ENCODE data around the gene NUP43.
A peak's percentile ranks its signal among the peaks of the same experiment; 100 is the strongest.
"Not testable (repeated sequence)": the region's sequence is repeated elsewhere in the genome, so short reads cannot be mapped to it uniquely, and the experiment has no call there.

The NUP43 gene

DNA sequence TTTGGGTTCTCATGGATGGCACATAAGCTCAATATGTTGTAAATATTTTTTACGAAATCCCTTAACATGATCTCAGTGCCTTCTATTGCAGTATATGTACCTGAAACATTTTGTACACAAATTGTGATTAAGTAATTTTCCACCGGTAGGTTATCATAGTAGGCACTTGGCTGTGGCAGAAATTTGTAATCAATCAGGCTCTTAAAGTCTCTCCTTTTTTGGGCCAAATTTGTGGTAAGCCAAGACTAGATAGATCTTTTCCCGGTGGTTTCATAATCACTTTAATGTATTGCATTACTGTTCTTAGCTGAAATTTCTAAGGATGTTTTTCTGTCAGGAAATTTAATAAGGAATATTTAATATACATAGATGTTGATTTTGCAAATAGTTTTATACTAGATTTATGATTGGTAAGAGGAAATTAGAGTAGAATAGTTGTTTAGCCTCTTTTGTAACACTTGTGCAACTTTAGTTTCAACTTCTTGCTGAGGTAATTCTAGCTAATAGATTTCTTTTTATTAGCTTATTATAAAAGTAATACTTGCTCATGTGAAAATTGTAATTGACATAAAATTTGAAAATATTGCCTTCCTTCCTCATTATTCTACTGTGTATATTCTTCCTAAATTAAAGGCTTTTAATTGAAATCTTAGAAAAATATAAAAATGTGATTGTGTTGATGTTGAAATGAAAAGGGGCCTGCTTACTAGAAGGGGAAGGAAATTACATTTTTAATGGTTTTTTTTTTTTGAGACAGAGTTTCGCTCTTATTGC, 6.5 kb upstream of the NUP43 start:
- peaks cover 12% of the 10 kb centered on the region for H4K20me1 ChIP-seq (ENCODE audit: insufficient read depth)
- H2AFZ ChIP-seq (ENCODE audit: low read depth), result no peak overlapping the region
- TF ChIP-seq, protein P1, sequence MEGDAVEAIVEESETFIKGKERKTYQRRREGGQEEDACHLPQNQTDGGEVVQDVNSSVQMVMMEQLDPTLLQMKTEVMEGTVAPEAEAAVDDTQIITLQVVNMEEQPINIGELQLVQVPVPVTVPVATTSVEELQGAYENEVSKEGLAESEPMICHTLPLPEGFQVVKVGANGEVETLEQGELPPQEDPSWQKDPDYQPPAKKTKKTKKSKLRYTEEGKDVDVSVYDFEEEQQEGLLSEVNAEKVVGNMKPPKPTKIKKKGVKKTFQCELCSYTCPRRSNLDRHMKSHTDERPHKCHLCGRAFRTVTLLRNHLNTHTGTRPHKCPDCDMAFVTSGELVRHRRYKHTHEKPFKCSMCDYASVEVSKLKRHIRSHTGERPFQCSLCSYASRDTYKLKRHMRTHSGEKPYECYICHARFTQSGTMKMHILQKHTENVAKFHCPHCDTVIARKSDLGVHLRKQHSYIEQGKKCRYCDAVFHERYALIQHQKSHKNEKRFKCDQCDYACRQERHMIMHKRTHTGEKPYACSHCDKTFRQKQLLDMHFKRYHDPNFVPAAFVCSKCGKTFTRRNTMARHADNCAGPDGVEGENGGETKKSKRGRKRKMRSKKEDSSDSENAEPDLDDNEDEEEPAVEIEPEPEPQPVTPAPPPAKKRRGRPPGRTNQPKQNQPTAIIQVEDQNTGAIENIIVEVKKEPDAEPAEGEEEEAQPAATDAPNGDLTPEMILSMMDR (conservative IDR thresholded peaks at IDR 0.05; ENCODE audit: low read depth, low read length), result no peak
- no peaks in the 10 kb centered on the region for H3K27me3 ChIP-seq (ENCODE audit: insufficient read depth, low read depth)
- peaks cover 28% of the 10 kb centered on the region for H3K4me1 ChIP-seq (ENCODE audit: low read depth, poor library complexity, severe bottlenecking)
- no peak overlapping the region for H3K4me3 ChIP-seq (IDR thresholded peaks at IDR 0.05; ENCODE audit: insufficient read depth, low read depth, low read length)
- peaks cover 56% of the 10 kb centered on the region for H3K79me2 ChIP-seq (ENCODE audit: insufficient read depth, low read depth)
- no peak overlapping the region for H3K4me2 ChIP-seq
- H3K27ac ChIP-seq, result no peak overlapping the region
- H3K36me3 ChIP-seq (ENCODE audit: insufficient read depth), result no peaks in the 10 kb centered on the region
- H3K9ac ChIP-seq, result no peak overlapping the region

DNA sequence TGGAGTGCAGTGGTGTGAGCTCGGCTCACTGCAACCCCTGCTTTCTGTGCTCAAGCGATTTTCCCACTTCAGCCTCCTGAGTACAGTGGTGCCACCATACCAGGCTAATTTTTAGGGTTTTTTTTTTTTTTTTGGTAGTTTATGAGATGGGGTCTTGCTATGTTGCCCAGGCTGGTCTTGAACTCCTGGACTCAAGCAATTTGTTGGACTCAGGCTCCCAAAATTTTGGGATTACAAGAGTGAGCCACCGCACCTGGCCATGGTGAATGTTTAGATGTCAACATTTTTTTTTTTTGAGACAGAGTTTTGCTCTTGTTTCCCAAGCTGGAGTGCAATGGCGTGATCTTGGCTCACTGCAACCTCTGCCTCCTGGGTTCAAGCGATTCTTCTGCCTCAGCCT, 5.6 kb upstream of the NUP43 start:
- not testable (repeated sequence) for H3K9ac ChIP-seq; H3K27ac ChIP-seq; H3K36me3 ChIP-seq (ENCODE audit: insufficient read depth); H2AFZ ChIP-seq (ENCODE audit: low read depth); H3K4me2 ChIP-seq; H3K27me3 ChIP-seq (ENCODE audit: insufficient read depth, low read depth); H3K4me3 ChIP-seq (IDR thresholded peaks at IDR 0.05; ENCODE audit: insufficient read depth, low read depth, low read length)
- Histone ChIP-seq H3K4me1 (ENCODE audit: low read depth, poor library complexity, severe bottlenecking) (peaks cover 31% of the 10 kb centered on the region), H4K20me1 (ENCODE audit: insufficient read depth) (peaks cover 12% of the 10 kb centered on the region), H3K79me2 (ENCODE audit: insufficient read depth, low read depth) (peaks cover 56% of the 10 kb centered on the region)

GRCh38 chr6:149751239-149751638, 4.9 kb upstream of the NUP43 start:
- Histone ChIP-seq H3K4me1 (ENCODE audit: low read depth, poor library complexity, severe bottlenecking) (peaks cover 36% of the 10 kb centered on the region), H3K4me2 (peak overlapping the region; percentile 82; the same call in 1 of the 2 replicates), H4K20me1 (ENCODE audit: insufficient read depth) (peaks cover 12% of the 10 kb centered on the region), H3K36me3 (ENCODE audit: insufficient read depth) (no peaks in the 10 kb centered on the region), H3K79me2 (ENCODE audit: insufficient read depth, low read depth) (peaks cover 56% of the 10 kb centered on the region), H3K27ac (no peak overlapping the region), H3K27me3 (ENCODE audit: insufficient read depth, low read depth) (no peaks in the 10 kb centered on the region), H3K4me3 (IDR thresholded peaks at IDR 0.05; ENCODE audit: insufficient read depth, low read depth, low read length) (no peak overlapping the region), H3K9ac (no peak overlapping the region), H2AFZ (ENCODE audit: low read depth) (no peak overlapping the region)
- TF ChIP-seq, protein P1 (conservative IDR thresholded peaks at IDR 0.05; ENCODE audit: low read depth, low read length), result no peak

DNA sequence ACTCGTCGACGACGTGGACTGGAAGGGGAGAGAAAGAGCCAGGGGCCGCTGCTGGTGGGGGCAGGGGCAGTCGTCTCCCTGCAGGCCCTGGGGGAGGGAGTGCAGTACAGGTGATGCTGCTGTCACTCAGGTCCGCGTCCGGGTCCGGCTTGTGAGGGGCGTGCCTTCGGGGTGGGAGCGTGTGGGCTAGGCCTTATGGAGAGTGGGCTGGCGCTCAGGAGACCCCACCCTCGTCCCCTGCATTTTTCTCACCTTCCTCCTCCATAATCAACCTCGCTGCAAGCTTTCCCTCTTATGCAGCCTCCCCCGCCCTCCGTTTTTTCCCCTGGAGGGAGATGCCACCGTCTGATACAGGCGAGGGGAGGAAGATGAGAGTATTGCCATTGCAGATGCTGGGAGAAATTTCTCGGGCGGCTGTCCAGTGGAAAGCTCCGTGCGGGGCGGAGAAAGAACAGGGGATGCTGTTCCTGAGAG, 3.8 kb upstream of the NUP43 start:
- Histone ChIP-seq H3K27me3 (ENCODE audit: insufficient read depth, low read depth) (no peaks in the 10 kb centered on the region), H3K36me3 (ENCODE audit: insufficient read depth) (no peaks in the 10 kb centered on the region), H3K4me1 (ENCODE audit: low read depth, poor library complexity, severe bottlenecking) (peaks cover 30% of the 10 kb centered on the region), H3K79me2 (ENCODE audit: insufficient read depth, low read depth) (peaks cover 65% of the 10 kb centered on the region), H3K27ac (peak overlapping the region; percentile 50), H3K4me2 (peak overlapping the region; percentile 82), H2AFZ (ENCODE audit: low read depth) (peak overlapping the region; percentile 91), H3K9ac (peak overlapping the region; percentile 63), H4K20me1 (ENCODE audit: insufficient read depth) (peaks cover 5% of the 10 kb centered on the region; the same call in 1 of the 2 replicates), H3K4me3 (IDR thresholded peaks at IDR 0.05; ENCODE audit: insufficient read depth, low read depth, low read length) (no peak overlapping the region)
- TF ChIP-seq, protein P1 (conservative IDR thresholded peaks at IDR 0.05; ENCODE audit: low read depth, low read length), result no peak

DNA sequence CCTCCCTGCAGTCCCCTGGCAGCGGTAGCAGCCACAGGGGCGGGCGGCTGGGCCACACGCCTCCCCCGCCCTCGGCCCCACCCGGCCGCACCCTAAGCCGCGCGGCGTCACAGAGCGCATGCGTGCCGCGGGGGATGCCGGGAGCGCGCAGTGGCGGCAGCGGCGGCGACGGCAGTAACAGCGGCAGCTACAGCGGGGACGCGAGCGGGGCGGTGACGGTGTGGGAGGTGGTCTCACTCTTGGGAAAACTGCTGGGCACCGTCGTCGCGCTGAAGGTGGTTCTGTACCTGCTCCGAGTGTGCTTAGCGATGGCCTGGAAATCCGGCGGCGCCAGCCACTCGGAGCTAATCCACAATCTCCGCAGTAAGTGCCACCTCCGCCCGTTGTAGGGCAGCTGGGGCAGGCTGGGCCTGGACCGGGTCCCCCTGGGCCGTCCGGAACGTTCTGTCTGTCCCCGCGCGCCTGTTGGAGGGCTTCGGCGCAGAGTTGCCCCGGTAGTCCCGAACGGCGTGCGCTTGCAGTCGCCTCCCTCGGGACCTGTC, 3.3 kb upstream of the NUP43 start, which contains the start of gene PCMT1:
Gene PCMT1, plus strand, starts transcription at position 148 of the 542 bp plus-strand sequence. Its CDS starts 161 bp downstream, at position 309.
- Histone ChIP-seq H3K9ac (peak within 1 kb of the TSS; percentile 63), H4K20me1 (ENCODE audit: insufficient read depth) (peaks cover 5% of the 10 kb centered on the region; the same call in 1 of the 2 replicates), H3K4me3 (IDR thresholded peaks at IDR 0.05; ENCODE audit: insufficient read depth, low read depth, low read length) (no peak within 1 kb of the TSS), H2AFZ (ENCODE audit: low read depth) (peak within 1 kb of the TSS; percentile 91), H3K36me3 (ENCODE audit: insufficient read depth) (no peaks in the 10 kb centered on the region), H3K27me3 (ENCODE audit: insufficient read depth, low read depth) (no peaks in the 10 kb centered on the region), H3K4me2 (peak within 1 kb of the TSS; percentile 82), H3K79me2 (ENCODE audit: insufficient read depth, low read depth) (peaks cover 64% of the 10 kb centered on the region), H3K27ac (peak within 1 kb of the TSS; percentile 50), H3K4me1 (ENCODE audit: low read depth, poor library complexity, severe bottlenecking) (peaks cover 29% of the 10 kb centered on the region)
- TF ChIP-seq, protein P1 (conservative IDR thresholded peaks at IDR 0.05; ENCODE audit: low read depth, low read length), result no peak

DNA sequence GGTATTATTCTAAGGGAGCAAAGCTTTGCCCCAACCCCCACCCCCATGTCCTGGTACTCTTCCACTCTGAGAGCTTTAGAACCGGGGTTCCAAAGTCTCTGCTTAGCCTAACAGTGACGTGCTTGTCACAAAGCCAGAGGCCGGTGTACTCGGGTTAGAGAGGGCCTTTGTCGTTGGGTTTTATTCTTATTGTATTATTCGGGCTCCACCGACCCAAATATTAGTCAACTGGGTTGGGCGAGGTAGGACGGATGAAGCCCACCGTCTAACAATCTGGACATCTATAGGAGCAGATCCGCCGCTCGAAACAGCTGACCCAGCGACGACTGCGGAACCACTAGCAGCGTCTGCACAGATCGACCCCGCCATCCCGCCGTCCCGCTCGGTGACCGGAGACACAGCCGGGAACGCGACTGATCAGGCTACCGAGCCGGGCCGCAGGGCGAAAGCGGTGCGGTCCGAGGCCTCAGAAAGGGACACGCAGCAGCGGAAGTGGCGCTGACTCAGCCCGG, 2.8 kb upstream of the NUP43 start:
- H3K4me1 ChIP-seq (ENCODE audit: low read depth, poor library complexity, severe bottlenecking), result peaks cover 24% of the 10 kb centered on the region
- H3K4me2 ChIP-seq; H3K27me3 ChIP-seq (ENCODE audit: insufficient read depth, low read depth); H4K20me1 ChIP-seq (ENCODE audit: insufficient read depth); H3K4me3 ChIP-seq (IDR thresholded peaks at IDR 0.05; ENCODE audit: insufficient read depth, low read depth, low read length); H3K36me3 ChIP-seq (ENCODE audit: insufficient read depth): not testable (repeated sequence)
- H3K27ac ChIP-seq, result peak overlapping the region; percentile 50; the same call in 1 of the 2 replicates
- H2AFZ ChIP-seq (ENCODE audit: low read depth), result peak overlapping the region; percentile 91; the same call in 1 of the 2 replicates
- peak overlapping the region; percentile 63; the same call in 1 of the 2 replicates for H3K9ac ChIP-seq
- H3K79me2 ChIP-seq (ENCODE audit: insufficient read depth, low read depth), result peaks cover 63% of the 10 kb centered on the region
